Right lobe of liver (tissue), 4 donors: Measurements from ENCODE around the gene HSPA12B.

Experiments used
- POLR2A ChIP-seq: fragments of 450-650 bp; IDR thresholded peaks from one replicate; pipeline ENCODE4 v1.6.1; 2017; ENCODE audit warnings: antibody characterized with exemption, mild to moderate bottlenecking
- TF ChIP-seq, protein P1 (sequence below), 4 donors: fragments of 200-600 bp in 3 of 4; fragments of 450-650 bp in 1 of 4; IDR thresholded peaks; one replicate each; pipeline versions ENCODE4 v1.5.1 to v1.8.0; 2016 to 2022; ENCODE audit warnings: antibody characterized with exemption in 4 of 4, mild to moderate bottlenecking in 2 of 4
- donor health status: DM: no; HTN: no; CAD: no.
- donor health status: DM: no; HTN: no; CAD: no.
- donor health status: DM: no; HTN: yes; CAD: no.

GRCh38 chr20:3798908-3799248, 66.4 kb downstream of the HSPA12B start:
- TF ChIP-seq, protein P1, sequence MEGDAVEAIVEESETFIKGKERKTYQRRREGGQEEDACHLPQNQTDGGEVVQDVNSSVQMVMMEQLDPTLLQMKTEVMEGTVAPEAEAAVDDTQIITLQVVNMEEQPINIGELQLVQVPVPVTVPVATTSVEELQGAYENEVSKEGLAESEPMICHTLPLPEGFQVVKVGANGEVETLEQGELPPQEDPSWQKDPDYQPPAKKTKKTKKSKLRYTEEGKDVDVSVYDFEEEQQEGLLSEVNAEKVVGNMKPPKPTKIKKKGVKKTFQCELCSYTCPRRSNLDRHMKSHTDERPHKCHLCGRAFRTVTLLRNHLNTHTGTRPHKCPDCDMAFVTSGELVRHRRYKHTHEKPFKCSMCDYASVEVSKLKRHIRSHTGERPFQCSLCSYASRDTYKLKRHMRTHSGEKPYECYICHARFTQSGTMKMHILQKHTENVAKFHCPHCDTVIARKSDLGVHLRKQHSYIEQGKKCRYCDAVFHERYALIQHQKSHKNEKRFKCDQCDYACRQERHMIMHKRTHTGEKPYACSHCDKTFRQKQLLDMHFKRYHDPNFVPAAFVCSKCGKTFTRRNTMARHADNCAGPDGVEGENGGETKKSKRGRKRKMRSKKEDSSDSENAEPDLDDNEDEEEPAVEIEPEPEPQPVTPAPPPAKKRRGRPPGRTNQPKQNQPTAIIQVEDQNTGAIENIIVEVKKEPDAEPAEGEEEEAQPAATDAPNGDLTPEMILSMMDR (IDR thresholded peaks at IDR 0.05), result no peak
- TF ChIP-seq POLR2A, result no peak
